Lower lobe of right lung (tissue), 2 donors: ENCODE measurements around the gene VWA8. TPM values are rescaled to one million over a fixed set of nuclear protein-coding genes. Genes with fewer than 3 reads are reported as not detected.

ENCODE experiments used
- ATAC-seq, 2 donors: fragments of 200-7000 bp; cut with Tn5 transposase; one replicate each; pipeline ENCODE4 v1.9.1; 2020 to 2022; ENCODE audit warnings: mild to moderate bottlenecking in 2 of 2, moderate library complexity in 2 of 2
- DNase-seq: peaks from one replicate; pipeline ENCODE4 v3.0.0-alpha.2; 2020
- H3K27ac ChIP-seq: fragments of 200-600 bp; one replicate; pipeline ENCODE4 v1.8.0; 2022
- H3K27me3 ChIP-seq: fragments of 200-600 bp; one replicate; pipeline ENCODE4 v1.8.0; 2022; ENCODE audit warnings: low read depth
- H3K36me3 ChIP-seq: fragments of 200-600 bp; one replicate; pipeline ENCODE4 v1.8.0; 2022; ENCODE audit warnings: mild to moderate bottlenecking
- H3K4me1 ChIP-seq: fragments of 200-600 bp; one replicate; pipeline ENCODE4 v1.8.0; 2022
- H3K4me3 ChIP-seq: fragments of 200-600 bp; one replicate; pipeline ENCODE4 v1.8.0; 2022; ENCODE audit warnings: mild to moderate bottlenecking
- H3K9me3 ChIP-seq: fragments of 200-600 bp; one replicate; pipeline ENCODE4 v1.8.0; 2022
- intact Hi-C: fragments of 100-400 bp; cut with DNase I; formaldehyde crosslinking; loops from one replicate; pipeline ENCODE4 v1.11.0; 2022
- total RNA-seq: library from RNA; stranded (reverse); fragmentation: NEBNext Ultra II Directional; extraction: Animal tissue kit (Norgen Biotek cat#: 25700); gene quantifications from one replicate; pipeline ENCODE4 v1.2.1, GENCODE V29; 2021
- TF ChIP-seq, protein P1 (sequence below): fragments of 200-600 bp; IDR thresholded peaks from one replicate; pipeline ENCODE4 v1.8.0; 2022; ENCODE audit warnings: antibody characterized with exemption, mild to moderate bottlenecking
- donor health status: DM: no; HTN: yes; CAD: no; lungs with severe emphysema.

Gene VWA8
- total RNA-seq, 1 donor from 2014 or later: 18.2 TPM

DNA sequence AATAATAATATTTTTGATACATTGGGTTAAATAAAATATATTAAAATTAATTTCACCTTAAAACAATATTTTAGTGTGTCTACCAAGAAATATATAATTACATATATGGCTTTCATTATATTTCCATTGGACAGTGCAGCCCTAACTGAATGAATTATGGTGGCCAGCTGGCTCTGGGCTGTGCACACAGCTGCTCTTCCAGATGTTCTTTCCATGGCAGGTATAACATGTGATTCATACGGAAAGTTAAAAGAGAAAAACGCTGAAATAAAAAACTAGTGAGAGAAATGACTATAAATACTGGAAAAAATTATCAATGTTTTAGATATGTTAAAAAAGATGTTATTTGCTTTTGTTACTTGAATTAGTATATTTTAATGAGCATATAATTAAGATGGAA lies 287.3 kb downstream of the VWA8 start:
- intact Hi-C loops: no loop called here
- no peak for DNase-seq
- TF ChIP-seq, protein P1, sequence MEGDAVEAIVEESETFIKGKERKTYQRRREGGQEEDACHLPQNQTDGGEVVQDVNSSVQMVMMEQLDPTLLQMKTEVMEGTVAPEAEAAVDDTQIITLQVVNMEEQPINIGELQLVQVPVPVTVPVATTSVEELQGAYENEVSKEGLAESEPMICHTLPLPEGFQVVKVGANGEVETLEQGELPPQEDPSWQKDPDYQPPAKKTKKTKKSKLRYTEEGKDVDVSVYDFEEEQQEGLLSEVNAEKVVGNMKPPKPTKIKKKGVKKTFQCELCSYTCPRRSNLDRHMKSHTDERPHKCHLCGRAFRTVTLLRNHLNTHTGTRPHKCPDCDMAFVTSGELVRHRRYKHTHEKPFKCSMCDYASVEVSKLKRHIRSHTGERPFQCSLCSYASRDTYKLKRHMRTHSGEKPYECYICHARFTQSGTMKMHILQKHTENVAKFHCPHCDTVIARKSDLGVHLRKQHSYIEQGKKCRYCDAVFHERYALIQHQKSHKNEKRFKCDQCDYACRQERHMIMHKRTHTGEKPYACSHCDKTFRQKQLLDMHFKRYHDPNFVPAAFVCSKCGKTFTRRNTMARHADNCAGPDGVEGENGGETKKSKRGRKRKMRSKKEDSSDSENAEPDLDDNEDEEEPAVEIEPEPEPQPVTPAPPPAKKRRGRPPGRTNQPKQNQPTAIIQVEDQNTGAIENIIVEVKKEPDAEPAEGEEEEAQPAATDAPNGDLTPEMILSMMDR: no peak
- H3K9me3 ChIP-seq: no peaks in the 10 kb centered on the region
- ATAC-seq: no peak
- peaks cover 9% of the 10 kb centered on the region for H3K36me3 ChIP-seq
- no peak overlapping the region for H3K27ac ChIP-seq
- H3K27me3 ChIP-seq: no peaks in the 10 kb centered on the region
- H3K4me1 ChIP-seq: no peaks in the 10 kb centered on the region
- H3K4me3 ChIP-seq: no peak overlapping the region

DNA sequence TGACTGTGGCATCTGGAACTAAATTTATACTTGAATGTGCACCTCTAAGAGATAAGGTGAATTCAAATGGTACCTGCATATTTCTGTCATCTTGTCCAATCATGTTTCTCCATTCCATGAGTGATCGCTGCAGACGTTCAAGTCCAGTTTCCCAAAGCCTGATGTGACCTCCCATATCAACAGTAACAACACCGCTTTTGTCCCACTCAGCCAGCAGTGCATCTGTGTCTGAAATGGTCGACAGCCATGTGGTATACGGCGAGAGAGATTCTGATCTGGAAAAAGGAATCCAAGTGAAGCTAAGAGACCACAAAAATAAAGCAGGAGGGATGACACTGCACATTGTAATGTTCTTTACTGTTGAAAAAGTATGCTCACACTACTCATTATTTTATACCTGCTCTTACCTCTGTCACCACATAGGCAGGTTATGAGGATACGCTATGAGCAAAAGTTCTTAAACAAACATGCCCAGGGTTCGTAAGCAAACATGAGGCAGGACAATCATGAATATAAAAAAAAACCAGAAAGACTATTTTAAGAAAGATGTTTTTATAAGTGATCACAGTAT lies 290.0 kb downstream of the VWA8 start:
- Histone ChIP-seq H3K27me3 (no peaks in the 10 kb centered on the region), H3K4me1 (no peaks in the 10 kb centered on the region), H3K36me3 (peaks cover 9% of the 10 kb centered on the region), H3K9me3 (no peaks in the 10 kb centered on the region), H3K27ac (no peak overlapping the region), H3K4me3 (no peak overlapping the region)
- DNase-seq (no peak), ATAC-seq (no peak)
- TF ChIP-seq, protein P1: no peak
- intact Hi-C loops: no loop called here

DNA sequence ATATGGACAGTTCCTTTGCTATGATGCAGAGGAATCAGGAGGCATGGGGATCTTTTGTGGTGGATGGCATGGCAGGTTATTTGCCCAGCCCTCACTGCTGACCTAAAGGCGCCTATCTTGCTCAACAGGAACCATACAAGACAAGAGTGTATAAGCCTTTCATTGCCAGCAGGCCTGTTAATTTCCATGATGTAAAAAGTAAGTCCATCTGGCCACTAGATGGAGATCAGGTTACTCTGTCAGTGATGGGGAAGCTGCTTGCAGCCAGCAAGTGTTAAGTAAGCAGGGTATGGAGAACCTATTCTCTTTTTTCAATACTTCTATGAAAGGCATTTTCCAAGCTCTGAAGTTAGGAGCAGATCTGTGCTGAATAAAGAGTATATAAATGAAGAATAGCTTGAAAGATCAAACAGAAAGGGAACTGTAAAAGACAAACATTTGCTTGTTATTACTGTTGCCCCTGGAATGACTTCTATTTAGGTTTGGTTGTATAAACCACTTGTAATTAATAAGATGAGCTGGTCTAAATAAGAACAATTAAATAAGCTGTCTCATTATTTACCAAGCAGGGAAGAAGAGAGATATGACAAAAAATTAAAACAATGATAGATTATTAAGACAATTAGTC lies 292.7 kb downstream of the VWA8 start:
- TF ChIP-seq, protein P1: peak; percentile 74
- Histone ChIP-seq H3K4me1 (no peaks in the 10 kb centered on the region), H3K9me3 (no peaks in the 10 kb centered on the region), H3K36me3 (peaks cover 9% of the 10 kb centered on the region), H3K27ac (no peak overlapping the region), H3K4me3 (no peak overlapping the region), H3K27me3 (no peaks in the 10 kb centered on the region)
- ATAC-seq (peak; percentile 95), DNase-seq (no peak)
- intact Hi-C loops: loop anchor here (10.0 kb wide), 1 partner anchor 447 kb away; no protein-coding TSS in a partner anchor

DNA sequence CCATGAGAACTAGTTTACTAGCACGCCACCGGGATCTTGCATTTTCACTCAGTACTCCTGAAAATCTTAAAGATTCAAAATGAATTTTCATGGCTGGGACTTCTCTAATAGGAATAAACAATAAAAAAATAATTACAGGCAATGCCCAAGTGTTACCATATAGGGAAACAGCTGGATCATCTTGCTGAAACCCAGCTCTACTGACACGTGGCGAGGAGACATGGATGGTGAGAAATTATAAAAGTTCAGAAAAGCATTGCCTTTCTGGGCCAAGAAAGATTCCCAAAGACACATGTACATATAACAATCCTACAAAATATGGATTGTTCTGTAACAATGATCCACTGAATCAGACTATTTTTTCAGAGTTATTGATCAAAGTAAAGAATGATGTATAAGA lies 294.3 kb downstream of the VWA8 start:
- Histone ChIP-seq H3K4me1 (no peaks in the 10 kb centered on the region), H3K4me3 (no peak overlapping the region), H3K27me3 (no peaks in the 10 kb centered on the region), H3K9me3 (no peaks in the 10 kb centered on the region), H3K36me3 (peaks cover 9% of the 10 kb centered on the region), H3K27ac (no peak overlapping the region)
- TF ChIP-seq, protein P1: no peak
- no peak for DNase-seq
- ATAC-seq: no peak
- intact Hi-C loops: loop anchor here (10.0 kb wide), 1 partner anchor 448 kb away; no protein-coding TSS in a partner anchor

DNA sequence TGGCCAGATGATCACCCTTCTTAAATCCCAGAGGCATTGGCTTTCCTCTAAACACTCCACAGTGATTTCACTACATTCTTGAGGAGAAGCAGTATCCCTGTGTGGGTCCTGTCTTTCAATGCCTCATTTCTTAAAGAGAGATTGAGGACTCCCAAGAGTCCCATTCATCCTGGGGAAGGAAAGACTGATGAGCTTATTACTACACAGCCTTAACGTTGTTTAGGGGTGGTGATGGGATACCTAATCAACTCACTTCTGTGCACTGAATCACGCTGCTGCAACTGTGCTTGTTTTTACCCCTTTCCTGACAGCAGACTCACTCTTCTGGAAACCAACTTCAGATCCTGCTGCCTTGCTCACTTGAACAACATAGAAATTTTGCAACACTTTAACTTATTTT lies 300.5 kb downstream of the VWA8 start:
- H3K9me3 ChIP-seq: no peaks in the 10 kb centered on the region
- ATAC-seq (no peak), DNase-seq (no peak)
- TF ChIP-seq, protein P1: no peak
- no peaks in the 10 kb centered on the region for H3K27me3 ChIP-seq
- no peak overlapping the region for H3K4me3 ChIP-seq
- H3K36me3 ChIP-seq: no peaks in the 10 kb centered on the region
- no peaks in the 10 kb centered on the region for H3K4me1 ChIP-seq
- no peak overlapping the region for H3K27ac ChIP-seq
- intact Hi-C loops: loop anchor here (10.0 kb wide), 1 partner anchor 454 kb away; no protein-coding TSS in a partner anchor
